KMS-11 (cell line): ENCODE measurements around the gene RPL7L1.

Experiments
- H2AFZ ChIP-seq: fragments of 200-600 bp; sonication (generic); 2 replicates; pipeline ENCODE4 v1.6.1; 2016; ENCODE audit warnings: antibody characterized with exemption, mixed run types, low read depth
- H3K27ac ChIP-seq: fragments of 200-600 bp; sonication (generic); 2 replicates; pipeline ENCODE4 v1.6.1; 2016; ENCODE audit warnings: mild to moderate bottlenecking, mixed run types
- H3K27me3 ChIP-seq: fragments of 200-600 bp; sonication (generic); 2 replicates; pipeline ENCODE4 v1.6.1; 2017; ENCODE audit warnings: mild to moderate bottlenecking, low read depth, mixed run types, moderate library complexity; ENCODE audit not compliant: insufficient read depth
- H3K36me3 ChIP-seq: fragments of 200-600 bp; sonication (generic); 2 replicates; pipeline ENCODE4 v1.6.1; 2017; ENCODE audit warnings: mild to moderate bottlenecking, mixed run types; ENCODE audit not compliant: insufficient read depth
- H3K4me1 ChIP-seq: fragments of 200-600 bp; sonication (generic); 2 replicates; pipeline ENCODE4 v1.6.1; 2016; ENCODE audit warnings: mild to moderate bottlenecking, low read depth, mixed run types; ENCODE audit not compliant: poor library complexity, severe bottlenecking
- H3K4me2 ChIP-seq: fragments of 200-600 bp; sonication (generic); 2 replicates; pipeline ENCODE4 v1.7.0; 2016; ENCODE audit warnings: mild to moderate bottlenecking, mixed run types
- H3K4me3 ChIP-seq: fragments of 200-600 bp; sonication (generic); IDR thresholded peaks from 2 replicates; pipeline ENCODE4 v1.6.1; 2017; ENCODE audit warnings: low read depth, low read length, mixed read lengths; ENCODE audit not compliant: insufficient read depth
- H3K79me2 ChIP-seq: fragments of 200-600 bp; sonication (generic); 2 replicates; pipeline ENCODE4 v1.6.1; 2016; ENCODE audit warnings: low read depth, mixed run types; ENCODE audit not compliant: insufficient read depth
- H3K9ac ChIP-seq: fragments of 200-600 bp; sonication (generic); 2 replicates; pipeline ENCODE4 v1.6.1; 2016; ENCODE audit warnings: mild to moderate bottlenecking, mixed run types
- H4K20me1 ChIP-seq: fragments of 200-600 bp; sonication (generic); 2 replicates; pipeline ENCODE4 v1.6.1; 2016; ENCODE audit warnings: mild to moderate bottlenecking, mixed run types; ENCODE audit not compliant: insufficient read depth
- CTCF ChIP-seq: fragments of 200-600 bp; sonication (generic); conservative IDR thresholded peaks from 2 replicates; pipeline ENCODE4 v1.6.1; 2017; ENCODE audit warnings: low read depth, mild to moderate bottlenecking, antibody characterized with exemption, low read length, moderate library complexity, mixed read lengths

Gene RPL7L1

GRCh38 chr6:42929821-42930360, 50.5 kb downstream of the RPL7L1 start:
- peak overlapping the region; percentile 54 for H3K9ac ChIP-seq
- H2AFZ ChIP-seq = peak overlapping the region; percentile 61; the same call in 1 of the 2 replicates
- peaks cover 18% of the 10 kb centered on the region for H3K4me1 ChIP-seq
- no peak for TF ChIP-seq CTCF
- H3K4me2 ChIP-seq = peak overlapping the region; percentile 65
- no peak overlapping the region for H3K4me3 ChIP-seq
- no peaks in the 10 kb centered on the region for H3K36me3 ChIP-seq
- no peaks in the 10 kb centered on the region for H4K20me1 ChIP-seq
- H3K27ac ChIP-seq = peak overlapping the region; percentile 86
- peaks cover 34% of the 10 kb centered on the region for H3K79me2 ChIP-seq
- no peaks in the 10 kb centered on the region for H3K27me3 ChIP-seq

- Histone ChIP-seq H3K27ac (no peak overlapping the region), H3K9ac (no peak overlapping the region), H3K79me2 (peaks cover 34% of the 10 kb centered on the region), H3K4me1 (peaks cover 18% of the 10 kb centered on the region), H3K4me3 (no peak overlapping the region), H4K20me1 (no peaks in the 10 kb centered on the region), H3K27me3 (no peaks in the 10 kb centered on the region), H3K4me2 (no peak overlapping the region), H3K36me3 (no peaks in the 10 kb centered on the region), H2AFZ (no peak overlapping the region)
- no peak for TF ChIP-seq CTCF
Observed at GRCh38 chr6:42932412-42932811, 53.0 kb downstream of the RPL7L1 start.

- Histone ChIP-seq H3K79me2 (peaks cover 34% of the 10 kb centered on the region), H3K27me3 (no peaks in the 10 kb centered on the region), H3K4me1 (peaks cover 15% of the 10 kb centered on the region), H3K27ac (no peak overlapping the region), H3K4me3 (no peak overlapping the region), H3K9ac (no peak overlapping the region), H4K20me1 (no peaks in the 10 kb centered on the region), H3K36me3 (no peaks in the 10 kb centered on the region), H3K4me2 (no peak overlapping the region), H2AFZ (no peak overlapping the region)
- TF ChIP-seq CTCF = no peak
Observed at GRCh38 chr6:42933205-42933604, 53.8 kb downstream of the RPL7L1 start.

GRCh38 chr6:42935322-42935721, 55.9 kb downstream of the RPL7L1 start:
- H3K27me3 ChIP-seq = no peaks in the 10 kb centered on the region
- H3K9ac ChIP-seq = no peak overlapping the region
- peaks cover 11% of the 10 kb centered on the region for H3K4me1 ChIP-seq
- H3K4me2 ChIP-seq = no peak overlapping the region
- no peak for TF ChIP-seq CTCF
- H4K20me1 ChIP-seq = no peaks in the 10 kb centered on the region
- H3K79me2 ChIP-seq = peaks cover 31% of the 10 kb centered on the region
- H3K36me3 ChIP-seq = no peaks in the 10 kb centered on the region
- H2AFZ ChIP-seq = no peak overlapping the region
- no peak overlapping the region for H3K4me3 ChIP-seq
- H3K27ac ChIP-seq = no peak overlapping the region
